GM12875 (cell line): ENCODE measurements around the gene SHC4.
"Not testable (repeated sequence)": the region's sequence is repeated elsewhere in the genome, so short reads cannot be mapped to it uniquely, and the experiment has no call there.

Experiments
- H3K4me3 ChIP-seq: one replicate; pipeline ENCODE4 v1.5.1; 2011; ENCODE audit warnings: low read depth, low read length, control low read depth
- TF ChIP-seq, protein P1 (sequence below): IDR thresholded peaks from 2 replicates; pipeline ENCODE4 v1.5.1; 2011; ENCODE audit warnings: low read depth, mild to moderate bottlenecking, control low read depth, inconsistent platforms, low read length, moderate library complexity, borderline replicate concordance; ENCODE audit not compliant: insufficient read depth

Gene SHC4

DNA sequence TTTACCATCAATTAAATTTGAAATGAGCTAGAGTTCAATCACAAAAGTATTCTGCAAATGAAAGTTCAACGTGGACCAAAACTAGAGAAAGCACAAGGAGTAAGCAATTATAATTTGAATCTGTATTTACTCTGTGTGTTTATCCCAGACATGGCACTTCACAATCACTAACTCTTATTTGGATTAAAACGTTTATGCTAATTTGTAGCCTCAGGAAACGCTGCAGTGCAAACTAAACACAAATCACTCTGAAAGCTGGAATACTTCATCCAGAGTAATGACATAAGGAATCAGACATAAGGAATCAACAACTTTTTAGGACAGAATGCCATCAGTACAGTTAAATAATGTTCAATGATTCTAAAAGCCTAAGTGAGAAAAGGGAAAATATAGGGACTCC lies 171.3 kb downstream of the SHC4 start:
- TF ChIP-seq, protein P1, sequence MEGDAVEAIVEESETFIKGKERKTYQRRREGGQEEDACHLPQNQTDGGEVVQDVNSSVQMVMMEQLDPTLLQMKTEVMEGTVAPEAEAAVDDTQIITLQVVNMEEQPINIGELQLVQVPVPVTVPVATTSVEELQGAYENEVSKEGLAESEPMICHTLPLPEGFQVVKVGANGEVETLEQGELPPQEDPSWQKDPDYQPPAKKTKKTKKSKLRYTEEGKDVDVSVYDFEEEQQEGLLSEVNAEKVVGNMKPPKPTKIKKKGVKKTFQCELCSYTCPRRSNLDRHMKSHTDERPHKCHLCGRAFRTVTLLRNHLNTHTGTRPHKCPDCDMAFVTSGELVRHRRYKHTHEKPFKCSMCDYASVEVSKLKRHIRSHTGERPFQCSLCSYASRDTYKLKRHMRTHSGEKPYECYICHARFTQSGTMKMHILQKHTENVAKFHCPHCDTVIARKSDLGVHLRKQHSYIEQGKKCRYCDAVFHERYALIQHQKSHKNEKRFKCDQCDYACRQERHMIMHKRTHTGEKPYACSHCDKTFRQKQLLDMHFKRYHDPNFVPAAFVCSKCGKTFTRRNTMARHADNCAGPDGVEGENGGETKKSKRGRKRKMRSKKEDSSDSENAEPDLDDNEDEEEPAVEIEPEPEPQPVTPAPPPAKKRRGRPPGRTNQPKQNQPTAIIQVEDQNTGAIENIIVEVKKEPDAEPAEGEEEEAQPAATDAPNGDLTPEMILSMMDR = no peak
- H3K4me3 ChIP-seq = no peak overlapping the region

DNA sequence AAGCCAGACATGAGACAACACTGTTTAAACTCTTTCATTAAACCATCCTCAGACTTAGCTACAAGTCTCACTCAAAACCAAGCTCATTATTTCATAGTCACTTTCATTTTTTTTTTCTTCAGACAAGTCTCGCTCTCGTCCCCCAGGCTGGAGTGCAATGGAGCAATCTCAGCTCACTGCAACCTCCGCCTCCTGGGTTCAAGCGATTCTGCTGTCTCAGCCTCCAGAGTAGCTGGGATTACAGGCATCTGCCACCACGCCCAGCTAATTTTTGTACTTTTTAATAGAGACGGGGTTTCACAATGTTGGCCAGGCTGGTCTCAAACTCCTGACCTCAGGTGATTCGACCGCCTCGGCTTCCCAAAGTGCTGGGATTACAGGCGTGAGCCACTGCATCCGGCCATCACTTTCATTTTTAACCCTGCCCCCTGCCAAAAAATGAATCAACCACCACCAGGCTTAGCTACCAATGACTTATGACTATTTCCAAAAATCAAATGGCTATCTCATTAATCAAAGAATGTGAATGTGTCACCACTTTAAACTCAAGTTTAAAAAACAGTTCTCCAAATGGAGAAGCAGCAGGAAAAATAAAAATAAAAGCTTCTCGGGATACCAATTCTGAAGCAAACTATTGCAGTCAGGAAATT lies 173.1 kb downstream of the SHC4 start:
- H3K4me3 ChIP-seq = not testable (repeated sequence)

DNA sequence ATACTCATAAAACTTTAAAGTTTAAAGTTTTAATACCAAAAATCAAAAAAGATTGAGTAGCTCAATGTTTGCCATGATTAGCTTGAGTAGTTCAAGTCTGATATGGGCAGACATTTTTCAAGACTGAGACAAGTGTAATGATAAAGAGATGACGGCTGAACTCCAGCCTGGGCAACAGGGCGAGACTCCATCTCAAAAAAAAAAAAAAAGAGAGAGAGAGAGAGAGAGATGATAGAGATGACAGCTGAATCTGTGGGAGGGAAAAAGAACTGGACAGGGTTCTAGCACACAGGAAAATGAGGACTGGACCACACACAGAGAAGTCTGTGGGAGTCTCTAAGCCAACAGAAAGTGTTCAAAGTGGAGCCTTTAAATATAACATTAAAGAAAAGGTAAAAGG lies 178.0 kb downstream of the SHC4 start:
- TF ChIP-seq, protein P1 = no peak
- no peak overlapping the region for H3K4me3 ChIP-seq

DNA sequence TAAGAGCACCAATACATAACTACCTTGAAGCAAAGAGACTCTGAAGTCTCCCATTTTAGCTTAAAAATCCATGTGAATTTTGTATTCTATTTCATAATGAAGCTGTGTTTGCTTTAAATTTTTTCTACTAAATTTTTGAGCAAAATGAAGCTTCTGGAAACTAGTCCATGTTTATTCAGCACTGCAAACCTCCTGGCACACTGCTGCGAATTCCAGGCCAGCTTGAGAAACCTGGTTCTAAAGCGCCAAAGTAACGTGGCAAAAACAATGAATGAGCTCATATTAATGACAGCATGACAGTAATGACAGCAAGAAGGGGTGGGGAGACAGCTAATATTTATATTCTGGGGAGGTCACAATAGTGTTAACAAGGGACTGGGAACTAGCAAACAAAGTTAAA lies 178.5 kb downstream of the SHC4 start:
- TF ChIP-seq, protein P1 = no peak
- H3K4me3 ChIP-seq = no peak overlapping the region

DNA sequence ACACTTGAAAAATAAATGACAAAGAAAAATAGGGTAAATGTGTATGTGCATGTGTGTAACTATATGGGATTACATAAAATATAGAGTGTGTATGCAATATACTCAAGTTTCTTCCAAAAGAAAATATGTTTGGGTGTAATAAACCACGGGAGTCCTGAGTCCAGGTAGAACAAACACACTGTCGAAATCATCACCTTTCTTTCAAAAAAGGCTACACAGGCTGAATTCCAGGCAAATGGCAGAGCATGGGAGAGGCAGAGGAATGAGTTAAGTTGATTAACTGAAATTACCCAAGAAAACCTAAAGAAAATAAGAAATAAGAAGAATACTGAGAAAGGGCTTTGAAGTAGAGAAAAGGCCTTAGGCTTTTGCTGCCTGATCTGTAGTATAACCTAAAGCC lies 179.0 kb downstream of the SHC4 start:
- no peak overlapping the region for H3K4me3 ChIP-seq
- TF ChIP-seq, protein P1 = no peak

DNA sequence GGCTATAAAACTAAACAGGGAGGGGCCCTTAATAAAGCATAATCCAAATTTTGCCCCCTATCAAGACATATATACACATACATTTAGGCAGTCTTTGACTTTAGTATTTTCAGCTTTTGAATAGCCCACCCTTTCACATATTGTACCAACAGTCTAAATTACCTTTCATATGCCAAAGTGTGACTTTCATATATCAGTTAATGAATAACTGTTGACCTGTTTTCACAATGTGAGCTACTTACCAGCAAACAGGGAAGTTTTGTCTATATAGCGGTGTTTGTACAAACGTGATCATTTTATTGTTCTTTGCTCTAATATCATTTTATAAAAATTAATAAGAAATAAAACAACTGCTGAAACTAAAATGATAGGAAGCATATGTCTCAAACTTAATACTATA lies 180.8 kb downstream of the SHC4 start:
- TF ChIP-seq, protein P1 = no peak
- no peak overlapping the region for H3K4me3 ChIP-seq

DNA sequence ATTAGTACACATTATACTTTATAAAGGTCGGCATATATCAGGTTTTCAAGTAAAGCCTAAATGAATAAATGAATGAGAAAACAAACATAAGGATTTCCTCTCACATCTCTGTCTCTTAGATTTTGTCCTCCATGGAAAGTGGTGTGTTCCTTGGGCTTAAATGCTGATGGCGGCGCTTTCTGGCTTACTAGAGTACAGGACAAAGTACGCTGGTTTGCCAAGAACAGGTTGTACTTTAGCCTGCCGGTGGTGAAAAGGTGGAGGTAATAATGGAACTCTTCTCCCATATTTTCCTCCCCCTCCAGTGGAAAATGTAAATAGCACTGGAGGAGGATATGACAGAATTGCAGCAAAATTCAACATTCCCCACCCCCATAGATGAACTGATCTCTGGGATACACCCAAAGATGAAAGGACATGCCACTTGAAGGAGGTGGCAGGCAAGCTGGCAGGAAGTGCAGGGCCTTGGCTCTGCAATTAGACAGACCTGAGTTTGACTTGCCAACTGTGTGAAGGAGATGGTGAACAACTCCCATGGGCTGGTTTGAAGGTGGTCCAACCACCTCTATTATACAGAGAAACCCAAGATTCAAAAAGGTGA lies 182.1 kb downstream of the SHC4 start:
- TF ChIP-seq, protein P1 = no peak
- no peak overlapping the region for H3K4me3 ChIP-seq
